HG02884 (cell line): ENCODE measurements around the gene TBX15.

Experiments
- ATAC-seq: cut with Tn5 transposase; IDR thresholded peaks from one replicate; pipeline ENCODE4 v1.9.1; 2021; ENCODE audit warnings: mild to moderate bottlenecking, moderate library complexity; ENCODE audit not compliant: unreplicated experiment

Gene TBX15

DNA sequence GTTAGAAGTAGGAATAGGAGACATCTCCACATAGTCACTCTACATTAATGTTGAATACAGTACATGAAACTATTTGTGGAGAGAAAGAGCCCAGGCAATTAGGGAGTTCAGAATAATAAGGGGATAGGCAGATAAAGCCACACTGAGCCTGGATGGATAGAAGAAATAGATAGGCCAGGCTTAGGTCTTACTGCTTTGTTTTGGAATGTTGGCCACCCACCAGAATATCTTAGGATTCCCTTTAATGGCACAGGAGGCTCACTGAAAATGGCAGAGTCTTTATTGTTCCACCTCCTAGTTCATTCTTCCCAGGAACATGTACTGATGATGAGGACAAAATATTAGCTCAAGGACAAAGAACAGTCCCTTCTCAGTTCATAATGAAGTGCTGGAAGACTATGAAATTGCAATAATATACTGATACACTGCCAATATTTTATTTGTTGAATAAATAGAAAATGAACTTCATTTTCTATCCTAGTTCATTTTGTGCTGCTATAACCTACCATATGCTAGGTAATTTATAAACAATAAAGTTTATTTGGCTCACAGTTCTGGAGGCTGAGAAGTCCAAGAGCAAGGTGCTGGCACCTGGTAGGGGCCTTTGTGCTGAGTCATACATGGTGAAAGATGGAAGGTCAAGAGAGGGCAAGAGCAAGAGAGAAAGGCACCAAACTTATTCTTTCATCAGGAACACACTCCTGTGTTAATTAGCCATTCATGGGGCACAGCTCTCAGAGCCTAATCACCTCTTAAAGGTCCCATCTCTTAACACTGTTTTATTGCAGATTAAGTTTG, 87.3 kb downstream of the TBX15 start:
- ATAC-seq: no peak

DNA sequence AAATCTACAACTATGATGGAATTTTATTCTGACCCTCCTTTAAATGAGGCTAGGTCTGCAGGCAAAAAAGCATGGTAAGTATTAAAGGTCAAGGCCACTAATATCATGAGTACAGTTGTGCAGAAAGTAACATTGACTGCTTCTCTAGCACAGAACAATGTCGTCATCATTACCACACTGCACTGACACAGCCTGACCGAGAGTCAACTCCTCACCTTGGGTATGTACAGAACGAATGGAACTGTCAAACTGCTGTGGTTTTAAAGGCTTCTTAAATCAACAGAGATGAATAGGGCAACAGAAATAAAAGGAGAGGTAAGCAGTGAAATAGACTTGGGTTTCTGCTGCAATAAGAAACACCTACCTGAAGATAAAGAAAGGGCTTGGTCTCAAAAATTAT, 88.8 kb downstream of the TBX15 start:
- ATAC-seq: no peak

DNA sequence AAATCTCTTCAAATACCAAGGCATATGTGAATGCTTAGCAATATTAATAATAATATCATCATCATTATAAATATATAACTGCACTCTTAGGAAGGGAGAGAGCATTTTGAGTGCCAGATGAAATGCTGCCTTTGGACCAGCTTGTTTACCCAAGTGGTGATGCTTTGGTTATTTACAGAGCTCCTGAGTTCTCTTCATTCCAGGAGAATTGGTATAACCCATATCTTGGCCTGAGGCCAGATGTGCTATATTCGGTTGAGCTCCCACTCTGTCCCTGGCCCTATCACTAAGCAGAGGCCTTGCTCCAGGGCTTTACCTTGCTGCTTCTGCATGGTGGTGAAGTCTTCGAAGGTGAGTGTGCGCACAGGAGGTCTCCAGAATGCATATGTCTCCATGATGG, 89.4 kb downstream of the TBX15 start:
- no peak for ATAC-seq

DNA sequence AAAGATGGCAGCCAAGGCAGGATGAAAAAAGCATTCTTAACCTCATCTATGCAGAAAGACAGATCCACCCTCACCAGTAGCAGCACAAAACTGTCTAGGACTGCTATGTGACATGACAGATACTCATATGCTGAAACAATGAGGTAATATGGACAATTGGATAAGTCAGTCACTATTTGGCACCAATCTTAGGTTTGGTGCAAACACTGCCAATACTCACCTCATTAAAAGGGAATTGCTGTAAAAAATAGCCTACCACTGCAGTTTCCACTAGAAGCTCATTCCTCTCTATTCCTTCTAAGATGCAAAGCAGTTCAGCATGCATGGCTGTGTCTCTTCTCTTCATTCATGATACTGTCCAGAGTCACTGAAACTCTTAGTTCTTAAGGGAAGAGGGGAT, 91.7 kb downstream of the TBX15 start:
- ATAC-seq: no peak

- ATAC-seq: no peak
Measured at GRCh38 chr1:118894836-118895235, 93.3 kb downstream of the TBX15 start.

- no peak for ATAC-seq
Measured at GRCh38 chr1:118890851-118891384, 97.2 kb downstream of the TBX15 start.

DNA sequence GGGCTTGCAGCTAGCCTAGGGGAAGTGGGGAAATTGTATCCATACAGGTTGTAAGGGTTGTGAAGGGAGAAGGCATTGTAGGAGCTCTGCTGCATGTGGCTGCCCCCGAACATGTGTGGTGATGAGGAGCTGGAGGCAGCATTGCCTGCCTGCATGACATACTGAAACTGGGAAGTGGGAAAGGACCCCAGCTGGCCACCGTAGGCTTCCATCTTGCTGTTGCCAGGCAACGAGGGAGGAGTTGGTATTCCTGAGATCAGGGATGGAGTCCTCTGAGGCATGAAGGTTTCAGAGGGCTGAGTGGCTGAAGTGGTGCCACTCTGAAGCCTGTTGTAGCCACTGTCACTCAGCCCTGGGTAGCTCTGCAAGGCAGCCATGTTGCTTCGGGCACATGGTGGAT, 103.2 kb downstream of the TBX15 start:
- no peak for ATAC-seq

DNA sequence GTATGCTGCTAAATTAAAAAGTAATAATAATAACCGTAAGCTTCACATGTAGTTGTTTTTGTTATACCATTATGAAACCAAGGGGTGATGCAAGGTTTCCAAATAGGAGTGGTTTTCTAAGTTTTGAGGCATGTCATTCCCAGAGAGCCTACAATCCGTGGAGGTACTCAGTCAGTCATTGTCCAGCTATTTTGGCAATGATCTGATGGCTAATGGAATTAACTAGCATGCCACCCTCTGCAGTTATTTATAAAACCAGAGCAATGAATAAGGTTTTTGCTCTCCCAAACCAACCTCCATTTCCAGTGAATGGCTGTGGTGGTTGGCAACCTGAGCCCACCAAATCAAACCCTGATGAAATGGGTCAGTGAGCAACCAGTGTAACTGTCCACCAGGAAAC, 106.4 kb downstream of the TBX15 start:
- no peak for ATAC-seq

- ATAC-seq: no peak
Measured at GRCh38 chr1:118878661-118879060, 109.5 kb downstream of the TBX15 start.

DNA sequence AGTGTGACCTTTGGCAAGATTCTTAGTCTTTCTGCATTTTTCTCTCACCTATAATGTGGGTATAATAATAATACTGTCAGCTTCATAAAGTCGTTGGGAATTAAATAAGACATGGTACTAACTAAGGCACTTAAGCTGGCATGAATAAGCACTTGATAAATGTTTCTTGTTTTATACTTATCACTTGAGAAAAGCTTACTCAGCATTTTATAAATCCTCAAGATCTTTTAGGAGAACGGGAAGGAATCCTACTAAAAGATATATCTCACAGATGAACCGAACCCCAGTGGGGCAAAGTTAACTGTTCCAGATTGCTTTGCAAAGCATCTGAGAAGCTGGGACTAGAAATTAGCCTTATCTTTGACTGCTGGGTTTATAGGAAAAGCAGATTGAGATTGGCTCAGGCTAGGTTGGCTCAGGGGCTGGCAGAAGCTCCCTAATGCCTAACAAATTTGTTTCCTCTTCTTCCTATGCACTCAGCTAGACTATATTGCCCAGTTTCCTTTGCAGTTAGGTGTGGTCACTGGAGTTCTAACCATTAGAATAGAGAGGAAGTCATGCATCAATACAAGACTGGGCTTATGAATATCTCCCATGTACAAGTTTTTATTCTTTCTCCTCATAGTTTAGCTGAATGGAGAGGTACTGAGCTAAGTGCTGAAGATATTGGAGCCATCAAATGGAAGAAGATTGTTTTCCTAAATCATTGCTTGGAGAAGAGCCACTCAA, 110.3 kb downstream of the TBX15 start:
- no peak for ATAC-seq

GRCh38 chr1:118871582-118872171, 116.5 kb downstream of the TBX15 start:
- no peak for ATAC-seq

DNA sequence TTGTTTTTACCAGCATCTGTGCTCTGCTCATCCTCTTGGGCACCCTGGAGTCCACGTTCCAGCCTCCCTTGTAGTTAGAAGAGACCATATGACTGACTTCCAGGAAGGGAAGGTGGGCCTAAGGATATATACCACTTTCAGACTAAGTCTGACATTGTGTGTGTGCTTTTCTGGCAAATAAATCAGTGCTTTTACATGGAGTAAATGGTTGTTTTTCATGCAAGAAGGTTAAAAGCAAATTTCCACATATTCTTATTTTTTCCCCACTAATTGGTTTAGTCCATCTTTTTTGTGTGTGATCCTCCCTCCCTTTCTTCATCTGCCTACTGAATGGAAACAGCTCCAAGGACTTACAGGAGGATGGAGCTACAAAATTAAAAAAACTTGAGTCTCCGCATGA, 119.8 kb downstream of the TBX15 start:
- ATAC-seq: no peak

GRCh38 chr1:118866330-118866729, 121.8 kb downstream of the TBX15 start:
- no peak for ATAC-seq

- ATAC-seq: no peak
Measured at GRCh38 chr1:118863688-118864087, 124.5 kb downstream of the TBX15 start.

DNA sequence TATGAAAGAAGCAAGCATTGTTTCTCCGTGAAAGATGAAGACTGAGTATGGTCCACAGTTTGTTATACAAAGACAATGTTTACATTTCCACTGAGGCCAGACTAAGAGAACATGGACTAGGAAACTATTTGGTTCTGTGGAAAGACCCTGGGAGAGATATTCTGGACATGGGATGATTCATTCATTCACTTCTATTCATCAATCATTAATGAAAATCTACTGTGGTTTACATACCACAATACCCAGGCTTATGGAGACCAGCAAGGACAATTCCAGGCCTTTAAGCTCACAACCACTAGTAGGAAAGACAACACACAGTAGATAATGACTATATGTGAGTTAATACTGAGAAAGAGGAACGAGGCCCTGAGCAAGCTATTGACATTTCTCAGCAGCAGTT, 125.4 kb downstream of the TBX15 start:
- ATAC-seq: no peak

DNA sequence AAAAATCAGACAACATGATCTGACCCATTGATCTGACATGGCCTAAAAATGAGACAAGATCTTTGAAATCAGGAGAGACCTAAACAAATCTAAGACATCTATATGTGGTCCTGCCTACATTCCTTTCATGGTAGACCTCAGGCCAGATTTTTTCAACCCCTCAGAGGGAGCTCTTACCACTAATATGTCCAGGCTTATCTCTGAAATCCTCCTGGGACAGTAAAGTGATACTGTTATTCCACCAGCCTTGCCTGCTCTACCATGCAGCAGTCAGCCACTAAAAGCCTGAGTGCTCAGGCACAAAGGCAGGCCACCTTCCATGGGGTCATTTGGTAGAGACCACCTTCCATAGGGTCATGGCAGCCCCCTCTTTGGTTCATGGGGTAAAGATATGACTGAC, 126.9 kb downstream of the TBX15 start:
- ATAC-seq: no peak

DNA sequence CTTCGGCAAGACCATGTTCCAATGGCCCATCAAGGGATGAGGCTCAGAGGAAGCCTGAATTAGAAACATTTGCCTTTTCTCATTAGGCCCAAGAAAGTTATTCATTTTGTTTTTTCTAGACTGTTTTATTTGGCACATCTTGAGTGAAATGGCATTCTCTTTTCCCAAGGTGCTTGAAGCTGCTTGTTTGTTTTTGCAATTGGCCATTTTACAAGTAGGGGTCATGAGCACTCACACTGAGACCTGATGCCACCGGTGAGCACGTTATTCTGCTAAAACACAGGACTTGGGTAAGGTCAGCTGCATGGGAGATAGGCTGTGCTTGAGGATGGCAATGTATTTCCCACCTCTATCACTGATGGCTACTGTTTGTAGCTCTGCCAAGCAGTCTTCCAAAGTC, 128.1 kb downstream of the TBX15 start:
- no peak for ATAC-seq

GRCh38 chr1:118846443-118846842, 141.7 kb downstream of the TBX15 start:
- no peak for ATAC-seq

- no peak for ATAC-seq
Measured at GRCh38 chr1:118842452-118843201, 145.5 kb downstream of the TBX15 start.

DNA sequence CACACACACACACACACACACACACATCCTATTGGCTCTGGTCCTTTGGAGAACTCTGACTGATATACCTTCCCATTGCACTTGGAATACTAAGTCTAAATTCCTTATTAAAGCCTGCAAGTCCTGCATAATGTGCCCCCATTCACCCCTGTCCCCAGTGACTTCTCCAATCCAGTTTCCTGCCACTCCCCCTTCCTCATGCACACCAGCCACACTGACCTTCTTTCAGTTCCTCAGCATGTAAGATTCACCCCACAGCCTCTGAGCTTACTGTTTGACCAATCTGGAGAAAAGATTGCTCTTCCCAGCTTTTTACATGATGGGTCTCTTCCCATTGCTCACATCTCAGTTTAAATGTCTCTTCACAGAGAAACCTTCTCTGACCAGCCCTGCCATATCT, 146.6 kb downstream of the TBX15 start:
- ATAC-seq: no peak
